DMS79 treated with DMSO at 0.1 percent for 48 hours (cell line): ENCODE data around the gene DCDC2B.
"Not testable (repeated sequence)": the region's sequence is repeated elsewhere in the genome, so short reads cannot be mapped to it uniquely, and the experiment has no call there.

Experiments
- DNase-seq: peaks from one replicate; lab custom pipeline; 2025; lab: John Stamatoyannopoulos, UW

The DCDC2B gene

GRCh38 chr1:32256473-32257226 is 47.8 kb downstream of the DCDC2B start:
- DNase-seq: no peak

GRCh38 chr1:32257227-32257508 is 48.3 kb downstream of the DCDC2B start:
- DNase-seq: no peak

DNA sequence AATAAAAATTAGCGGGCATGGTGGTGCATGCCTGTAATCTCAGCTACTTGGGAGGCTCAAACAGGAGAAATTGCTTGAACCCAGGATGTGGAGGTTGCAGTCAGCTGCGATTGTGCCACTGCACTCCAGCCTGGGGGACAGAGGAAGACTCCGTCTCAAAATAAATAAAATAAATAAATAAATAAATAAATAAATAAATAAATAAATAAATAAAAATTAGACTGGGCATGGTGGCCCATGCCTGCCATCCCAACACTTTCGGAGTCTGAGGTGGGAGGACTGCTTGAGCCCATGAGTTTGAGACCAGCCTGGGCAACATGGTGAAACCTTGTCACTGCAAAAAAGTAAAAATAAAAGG is 54.3 kb downstream of the DCDC2B start:
- DNase-seq: not testable (repeated sequence)

- no peak for DNase-seq
These were observed 54.9 kb downstream of the DCDC2B start for GRCh38 chr1:32263744-32264143.
